ENCODE data around the gene ZNF362.

The ZNF362 gene

DNA sequence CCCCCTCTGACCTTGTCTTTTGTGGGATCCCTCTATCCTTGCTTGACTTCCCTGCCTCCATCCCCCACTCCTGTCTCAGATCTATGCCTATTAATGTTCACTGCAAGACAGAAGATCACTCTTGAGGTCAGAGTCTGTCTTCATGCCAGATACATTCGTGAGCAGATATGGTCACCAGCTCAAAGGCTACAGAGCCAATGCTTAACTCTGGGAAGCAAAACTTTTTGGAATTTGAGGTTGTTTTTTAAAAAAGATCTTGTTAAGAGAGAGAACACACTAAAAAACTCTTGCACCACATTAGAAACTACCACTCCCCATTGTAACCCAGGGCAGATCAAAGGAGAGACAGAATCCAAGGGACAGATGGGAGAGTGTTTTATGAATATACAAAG lies 81.8 kb downstream of the ZNF362 start:
- H3K4me3 ChIP-seq (ENCODE audit: low read length) = no peak overlapping the region
- no peak for DNase-seq (ENCODE audit: low read depth)
- no peak for TF ChIP-seq CTCF (conservative IDR thresholded peaks at IDR 0.05; ENCODE audit: low read depth, low read length)

GRCh38 chr1:33338440-33339211 lies 82.3 kb downstream of the ZNF362 start:
- no peak for TF ChIP-seq CTCF (conservative IDR thresholded peaks at IDR 0.05; ENCODE audit: low read depth, low read length)
- peak overlapping the region; percentile 26 for H3K4me3 ChIP-seq (ENCODE audit: low read length)
- DNase-seq (ENCODE audit: low read depth) = peak; percentile 69

DNA sequence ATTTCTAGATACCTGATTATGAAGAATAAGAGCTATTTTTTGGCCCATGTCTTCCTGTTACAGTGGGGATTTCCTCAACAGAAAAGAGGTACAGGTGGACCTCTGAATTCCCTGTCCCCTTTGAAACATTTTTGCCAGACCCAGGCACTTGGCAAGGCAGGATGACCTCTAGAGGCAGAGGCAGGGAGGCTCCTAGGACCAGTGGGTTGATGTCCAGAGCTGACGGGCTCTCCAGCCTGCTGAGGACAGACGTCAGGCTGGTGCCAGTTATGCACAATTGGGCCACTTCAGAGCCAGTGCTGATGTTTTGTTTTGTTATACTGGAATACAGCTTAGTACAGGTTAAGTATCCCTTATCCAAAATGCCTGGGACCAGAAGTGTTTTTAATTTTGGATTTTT lies 83.1 kb downstream of the ZNF362 start:
- H3K4me3 ChIP-seq (ENCODE audit: low read length) = peak overlapping the region; percentile 26
- peak; percentile 46 for TF ChIP-seq CTCF (conservative IDR thresholded peaks at IDR 0.05; ENCODE audit: low read depth, low read length)
- DNase-seq (ENCODE audit: low read depth) = no peak

- no peak for DNase-seq (ENCODE audit: low read depth)
- no peak for TF ChIP-seq CTCF (conservative IDR thresholded peaks at IDR 0.05; ENCODE audit: low read depth, low read length)
- H3K4me3 ChIP-seq (ENCODE audit: low read length) = no peak overlapping the region
These were observed 84.9 kb downstream of the ZNF362 start for GRCh38 chr1:33341190-33341589.

- peak overlapping the region; percentile 4 for H3K4me3 ChIP-seq (ENCODE audit: low read length)
- peak; percentile 98 for DNase-seq (ENCODE audit: low read depth)
- TF ChIP-seq CTCF (conservative IDR thresholded peaks at IDR 0.05; ENCODE audit: low read depth, low read length) = peak; percentile 8
These were observed 85.9 kb downstream of the ZNF362 start for GRCh38 chr1:33342041-33342723.

GRCh38 chr1:33343539-33343938 lies 87.2 kb downstream of the ZNF362 start:
- peak; percentile 82 for DNase-seq (ENCODE audit: low read depth)
- no peak overlapping the region for H3K4me3 ChIP-seq (ENCODE audit: low read length)
- no peak for TF ChIP-seq CTCF (conservative IDR thresholded peaks at IDR 0.05; ENCODE audit: low read depth, low read length)
